Skeletal muscle tissue (tissue), 4 donors: ENCODE results near the gene PDILT. TPM values are rescaled to one million over a fixed set of nuclear protein-coding genes. Genes with fewer than 3 reads are reported as not detected.
"Not testable (repeated sequence)": the region's sequence is repeated elsewhere in the genome, so short reads cannot be mapped to it uniquely, and the experiment has no call there.

Source experiments
- H3K27ac ChIP-seq: one replicate; pipeline ENCODE4 v1.7.0; 2013; ENCODE audit warnings: mild to moderate bottlenecking, low read depth, low read length, inconsistent platforms
- H3K27me3 ChIP-seq, 3 donors: one replicate each; pipeline ENCODE4 v1.7.0; 2013; ENCODE audit warnings: low read length in 3 of 3; ENCODE audit not compliant: control insufficient read depth in 3 of 3, insufficient read depth in 3 of 3
- H3K36me3 ChIP-seq, 3 donors: one replicate each; pipeline ENCODE4 v1.7.0; 2013; ENCODE audit warnings: low read length in 3 of 3; ENCODE audit not compliant: control insufficient read depth in 3 of 3, insufficient read depth in 3 of 3
- H3K4me1 ChIP-seq, 3 donors: one replicate each; pipeline ENCODE4 v1.7.0; 2013; ENCODE audit warnings: low read length in 3 of 3, mild to moderate bottlenecking in 3 of 3; ENCODE audit not compliant: control insufficient read depth in 3 of 3, insufficient read depth in 3 of 3
- H3K4me3 ChIP-seq, 3 donors: one replicate each; pipeline ENCODE4 v1.7.0; 2013; ENCODE audit warnings: low read length in 3 of 3
- H3K9ac ChIP-seq, 3 donors: one replicate each; pipeline ENCODE4 v1.7.0; 2013; ENCODE audit warnings: low read length in 3 of 3, mild to moderate bottlenecking in 3 of 3, moderate library complexity in 2 of 3, low read depth in 1 of 3
- H3K9me3 ChIP-seq, 3 donors: one replicate each; pipeline ENCODE4 v1.7.0; 2013; ENCODE audit warnings: low read length in 3 of 3; ENCODE audit not compliant: control insufficient read depth in 3 of 3
- total RNA-seq: library from RNA; depleted of rRNA; stranded (reverse); fragments of >200 nt; gene quantifications from one replicate; pipeline ENCODE4 v1.2.3, GENCODE V29; 2014
- donor health status: Osteomylitis.

The PDILT gene
- total RNA-seq, 1 donor from 2014 or later = not detected

- Histone ChIP-seq H3K4me3 (no peak overlapping the region), H3K4me1 (no peaks in the 10 kb centered on the region), H3K9me3 (no peaks in the 10 kb centered on the region), H3K9ac (no peak overlapping the region), H3K36me3 (no peaks in the 10 kb centered on the region), H3K27me3 (peaks cover 0 to 4% (median 3%) of the 10 kb centered on the region in 3 donors), H3K27ac (no peak overlapping the region)
These were observed 85.1 kb downstream of the PDILT start for GRCh38 chr16:20319406-20319805.

- Histone ChIP-seq H3K4me3 (no peak overlapping the region), H3K36me3 (no peaks in the 10 kb centered on the region), H3K27ac (no peak overlapping the region), H3K9me3 (no peaks in the 10 kb centered on the region), H3K9ac (no peak overlapping the region), H3K4me1 (no peaks in the 10 kb centered on the region), H3K27me3 (peaks cover 0 to 4% (median 0%) of the 10 kb centered on the region in 3 donors)
These were observed 86.1 kb downstream of the PDILT start for GRCh38 chr16:20318437-20318836.

GRCh38 chr16:20318006-20318405 is 86.5 kb downstream of the PDILT start:
- Histone ChIP-seq H3K4me1 (no peaks in the 10 kb centered on the region), H3K9ac (no peak overlapping the region), H3K9me3 (no peaks in the 10 kb centered on the region), H3K4me3 (no peak overlapping the region), H3K27me3 (peaks cover 0 to 4% (median 0%) of the 10 kb centered on the region in 3 donors), H3K27ac (no peak overlapping the region), H3K36me3 (no peaks in the 10 kb centered on the region)

GRCh38 chr16:20317117-20317516 is 87.4 kb downstream of the PDILT start:
- Histone ChIP-seq H3K27me3 (peaks cover 0 to 4% (median 0%) of the 10 kb centered on the region in 3 donors), H3K4me3 (no peak overlapping the region), H3K36me3 (no peaks in the 10 kb centered on the region), H3K9me3 (no peaks in the 10 kb centered on the region), H3K9ac (no peak overlapping the region), H3K27ac (no peak overlapping the region), H3K4me1 (no peaks in the 10 kb centered on the region)

- Histone ChIP-seq H3K9me3 (no peaks in the 10 kb centered on the region), H3K27me3 (peaks cover 0 to 4% (median 0%) of the 10 kb centered on the region in 3 donors), H3K9ac (no peak overlapping the region), H3K4me1 (no peaks in the 10 kb centered on the region), H3K4me3 (no peak overlapping the region), H3K36me3 (no peaks in the 10 kb centered on the region), H3K27ac (no peak overlapping the region)
These were observed 87.8 kb downstream of the PDILT start for GRCh38 chr16:20316715-20317114.

GRCh38 chr16:20315764-20316163 is 88.8 kb downstream of the PDILT start:
- Histone ChIP-seq H3K27me3 (peaks cover 0 to 4% (median 0%) of the 10 kb centered on the region in 3 donors), H3K9me3 (peaks cover 0 to 2% (median 0%) of the 10 kb centered on the region in 3 donors), H3K9ac (no peak overlapping the region), H3K4me3 (no peak overlapping the region), H3K4me1 (no peaks in the 10 kb centered on the region), H3K36me3 (no peaks in the 10 kb centered on the region), H3K27ac (no peak overlapping the region)

GRCh38 chr16:20314575-20314974 is 90.0 kb downstream of the PDILT start:
- Histone ChIP-seq H3K9me3 (peaks cover 0 to 2% (median 0%) of the 10 kb centered on the region in 3 donors), H3K4me1 (no peaks in the 10 kb centered on the region), H3K27me3 (peaks cover 0 to 4% (median 0%) of the 10 kb centered on the region in 3 donors), H3K27ac (no peak overlapping the region), H3K36me3 (no peaks in the 10 kb centered on the region), H3K4me3 (no peak overlapping the region), H3K9ac (no peak overlapping the region)

GRCh38 chr16:20313741-20314140 is 90.8 kb downstream of the PDILT start:
- no peaks in the 10 kb centered on the region for H3K36me3 ChIP-seq
- no peak overlapping the region for H3K4me3 ChIP-seq
- no peak overlapping the region for H3K27ac ChIP-seq
- no peaks in the 10 kb centered on the region for H3K4me1 ChIP-seq
- peaks cover 0 to 2% (median 0%) of the 10 kb centered on the region in 3 donors for H3K9me3 ChIP-seq
- H3K9ac ChIP-seq = no peak overlapping the region
- peaks cover 0 to 4% (median 0%) of the 10 kb centered on the region in 3 donors for H3K27me3 ChIP-seq

GRCh38 chr16:20312536-20313095 is 91.9 kb downstream of the PDILT start:
- not testable (repeated sequence) for H3K9ac ChIP-seq, H3K9me3 ChIP-seq, H3K4me1 ChIP-seq, H3K4me3 ChIP-seq, H3K27ac ChIP-seq, H3K27me3 ChIP-seq, H3K36me3 ChIP-seq

GRCh38 chr16:20311548-20311947 is 93.0 kb downstream of the PDILT start:
- H3K4me1 ChIP-seq = no peaks in the 10 kb centered on the region
- H3K27ac ChIP-seq = no peak overlapping the region
- H3K27me3 ChIP-seq = no peaks in the 10 kb centered on the region
- no peak overlapping the region for H3K4me3 ChIP-seq
- no peak overlapping the region for H3K9ac ChIP-seq
- H3K9me3 ChIP-seq = peaks cover 0 to 2% (median 0%) of the 10 kb centered on the region in 3 donors
- no peaks in the 10 kb centered on the region for H3K36me3 ChIP-seq
